ENCODE data around the gene ASF1B.
"Not testable (repeated sequence)": the region's sequence is repeated elsewhere in the genome, so short reads cannot be mapped to it uniquely, and the experiment has no call there.

ASF1B gene

DNA sequence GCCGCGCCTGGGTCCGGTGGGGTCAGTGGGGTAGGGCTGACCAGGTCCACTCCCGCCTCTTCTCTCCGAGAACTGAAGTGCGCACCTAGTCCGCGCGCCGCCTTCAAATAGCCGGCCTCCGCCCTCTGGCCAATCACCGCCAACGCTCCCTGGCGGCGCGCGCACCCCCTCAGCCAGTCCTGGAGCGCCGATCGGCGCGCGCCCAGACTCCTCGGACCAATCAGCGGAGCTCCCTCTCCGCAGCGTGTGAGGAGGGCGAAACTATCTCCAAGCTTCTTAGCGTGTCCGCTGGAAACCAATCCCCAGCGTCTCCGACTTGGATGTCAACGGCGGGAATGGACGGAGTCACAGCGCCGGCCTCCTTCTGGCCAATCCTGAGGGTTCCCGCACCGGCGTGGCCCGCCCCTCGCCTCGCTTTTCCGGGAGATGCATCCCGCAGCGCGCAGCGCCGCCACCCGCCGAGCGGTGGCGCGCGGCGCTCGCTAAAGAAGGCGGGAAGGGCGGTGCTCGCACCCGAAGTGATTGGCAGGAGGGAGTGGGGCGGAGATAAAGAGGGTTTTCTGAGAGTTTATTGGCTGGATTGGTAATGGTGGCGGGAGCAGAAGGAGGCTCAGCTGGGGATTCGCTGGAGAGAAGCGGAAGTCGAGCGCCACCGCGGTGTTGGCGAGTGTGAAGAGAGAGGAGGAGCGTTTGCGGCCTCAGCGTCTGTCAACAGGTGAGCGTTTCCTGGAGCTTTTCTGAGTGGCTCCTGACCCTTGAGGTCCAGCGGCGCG lies at the start of gene ASF1B:
TSS of gene ASF1B (minus strand) at position 81 of the 773 bp plus-strand sequence. CDS start 133 bp downstream, outside the sequence.
- Histone ChIP-seq H3K9me3 (ENCODE audit: control insufficient read depth in 5 of 5, low read length in 5 of 5) (no peaks in the 10 kb centered on the region), H3K4me3 (ENCODE audit: low read depth in 1 of 5, low read length in 5 of 5) (peak within 1 kb of the TSS; percentile 76 to 84 (median 80)), H3K4me1 (ENCODE audit: control insufficient read depth in 5 of 5, insufficient read depth in 5 of 5, low read length in 5 of 5) (peaks cover 0 to 40% (median 27%) of the 10 kb centered on the region in 5 donors), H3K27me3 (ENCODE audit: control insufficient read depth in 5 of 5, insufficient read depth in 4 of 5, low read length in 5 of 5) (no peaks in the 10 kb centered on the region), H3K27ac (ENCODE audit: low read depth, low read length) (peak within 1 kb of the TSS; percentile 97), H3K9ac (ENCODE audit: low read length in 5 of 5) (peak within 1 kb of the TSS; percentile 8 to 88 (median 78)), H3K36me3 (ENCODE audit: control insufficient read depth in 5 of 5, insufficient read depth in 5 of 5, low read length in 5 of 5) (no peaks in the 10 kb centered on the region)

DNA sequence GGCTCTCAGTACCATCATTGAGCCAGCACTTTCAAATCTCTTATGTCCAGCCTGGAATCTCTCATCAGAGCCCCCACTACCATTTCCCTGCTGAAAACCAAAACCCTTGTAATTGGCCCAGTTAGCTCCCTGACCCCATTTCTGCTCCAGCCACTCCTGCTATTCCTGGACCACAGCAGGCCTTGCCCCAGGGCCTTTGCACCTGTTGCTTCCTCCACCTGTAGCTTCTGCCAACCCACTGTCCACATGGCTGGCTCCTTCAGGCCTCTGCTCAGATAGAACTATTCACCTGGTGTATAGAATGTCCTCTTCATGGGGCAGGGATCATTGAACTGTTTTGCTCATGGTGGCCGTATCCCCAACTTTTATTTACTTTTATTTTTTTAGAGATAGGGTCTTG lies 49.3 kb upstream of the ASF1B start:
- not testable (repeated sequence) for H3K9ac ChIP-seq (ENCODE audit: low read length in 5 of 5); H3K4me3 ChIP-seq (ENCODE audit: low read depth in 1 of 5, low read length in 5 of 5); H3K9me3 ChIP-seq (ENCODE audit: control insufficient read depth in 5 of 5, low read length in 5 of 5); H3K36me3 ChIP-seq (ENCODE audit: control insufficient read depth in 5 of 5, insufficient read depth in 5 of 5, low read length in 5 of 5); H3K4me1 ChIP-seq (ENCODE audit: control insufficient read depth in 5 of 5, insufficient read depth in 5 of 5, low read length in 5 of 5); H3K27me3 ChIP-seq (ENCODE audit: control insufficient read depth in 5 of 5, insufficient read depth in 4 of 5, low read length in 5 of 5); H3K27ac ChIP-seq (ENCODE audit: low read depth, low read length)

DNA sequence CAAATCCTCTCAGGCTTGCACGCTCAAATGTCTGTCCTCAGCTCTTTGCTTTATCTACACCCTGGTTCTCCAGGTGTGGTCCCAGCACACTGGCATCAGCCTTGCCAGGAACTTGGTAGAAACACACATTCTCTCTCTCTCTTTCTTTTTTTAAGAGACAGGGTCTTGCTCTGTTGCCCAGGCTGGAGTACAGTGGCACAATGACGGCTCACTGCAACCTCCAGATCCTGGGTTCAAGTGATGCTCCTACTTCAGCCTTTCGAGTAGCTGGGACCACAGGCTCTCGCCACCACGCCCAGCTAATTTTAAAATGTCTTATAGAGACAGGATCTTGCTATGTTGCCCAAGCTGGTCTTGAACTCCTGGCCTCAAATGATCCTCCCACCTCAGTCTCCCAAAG lies 48.8 kb upstream of the ASF1B start:
- peaks cover 0 to 3% (median 0%) of the 10 kb centered on the region in 5 donors for H3K36me3 ChIP-seq (ENCODE audit: control insufficient read depth in 5 of 5, insufficient read depth in 5 of 5, low read length in 5 of 5)
- H3K9me3 ChIP-seq (ENCODE audit: control insufficient read depth in 5 of 5, low read length in 5 of 5), result no peaks in the 10 kb centered on the region
- no peaks in the 10 kb centered on the region for H3K4me1 ChIP-seq (ENCODE audit: control insufficient read depth in 5 of 5, insufficient read depth in 5 of 5, low read length in 5 of 5)
- H3K9ac ChIP-seq (ENCODE audit: low read length in 5 of 5), result no peak overlapping the region
- H3K27me3 ChIP-seq (ENCODE audit: control insufficient read depth in 5 of 5, insufficient read depth in 4 of 5, low read length in 5 of 5), result no peaks in the 10 kb centered on the region
- no peak overlapping the region for H3K4me3 ChIP-seq (ENCODE audit: low read depth in 1 of 5, low read length in 5 of 5)
- no peak overlapping the region for H3K27ac ChIP-seq (ENCODE audit: low read depth, low read length)

DNA sequence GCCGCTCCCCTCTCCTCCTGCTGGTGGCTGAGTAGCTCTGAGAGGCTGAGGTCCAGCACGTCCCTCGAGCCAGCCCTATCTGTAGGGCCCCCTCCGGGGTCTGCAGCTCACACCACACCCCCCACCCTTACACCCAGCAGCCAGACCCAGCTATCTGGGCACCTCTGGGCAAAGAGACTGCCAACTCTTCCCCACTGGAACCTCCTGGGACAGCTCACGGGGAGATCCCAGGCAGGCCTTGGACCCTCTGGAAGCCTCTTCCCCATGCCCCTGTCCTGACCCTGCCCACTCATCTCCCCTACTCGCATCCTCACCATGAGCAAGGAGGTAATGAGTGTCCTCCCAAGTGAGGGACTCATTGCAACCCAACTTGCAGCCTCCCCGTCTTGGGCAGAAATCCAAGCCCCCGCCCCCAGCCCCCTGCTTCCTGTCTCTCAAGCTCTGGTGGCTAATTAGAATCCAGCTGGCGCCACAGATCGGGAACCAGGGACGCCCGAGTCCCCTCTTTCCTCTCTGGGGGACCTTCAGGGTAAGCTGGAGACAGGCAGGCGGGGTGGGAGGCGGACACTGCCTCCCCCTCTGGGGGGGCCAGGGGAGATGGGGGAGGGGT lies 47.5 kb upstream of the ASF1B start:
- Histone ChIP-seq H3K4me3 (ENCODE audit: low read depth in 1 of 5, low read length in 5 of 5) (no peak overlapping the region), H3K27ac (ENCODE audit: low read depth, low read length) (no peak overlapping the region), H3K27me3 (ENCODE audit: control insufficient read depth in 5 of 5, insufficient read depth in 4 of 5, low read length in 5 of 5) (no peaks in the 10 kb centered on the region), H3K4me1 (ENCODE audit: control insufficient read depth in 5 of 5, insufficient read depth in 5 of 5, low read length in 5 of 5) (no peaks in the 10 kb centered on the region), H3K36me3 (ENCODE audit: control insufficient read depth in 5 of 5, insufficient read depth in 5 of 5, low read length in 5 of 5) (peaks cover 0 to 3% (median 0%) of the 10 kb centered on the region in 5 donors), H3K9ac (ENCODE audit: low read length in 5 of 5) (no peak overlapping the region), H3K9me3 (ENCODE audit: control insufficient read depth in 5 of 5, low read length in 5 of 5) (no peaks in the 10 kb centered on the region)

DNA sequence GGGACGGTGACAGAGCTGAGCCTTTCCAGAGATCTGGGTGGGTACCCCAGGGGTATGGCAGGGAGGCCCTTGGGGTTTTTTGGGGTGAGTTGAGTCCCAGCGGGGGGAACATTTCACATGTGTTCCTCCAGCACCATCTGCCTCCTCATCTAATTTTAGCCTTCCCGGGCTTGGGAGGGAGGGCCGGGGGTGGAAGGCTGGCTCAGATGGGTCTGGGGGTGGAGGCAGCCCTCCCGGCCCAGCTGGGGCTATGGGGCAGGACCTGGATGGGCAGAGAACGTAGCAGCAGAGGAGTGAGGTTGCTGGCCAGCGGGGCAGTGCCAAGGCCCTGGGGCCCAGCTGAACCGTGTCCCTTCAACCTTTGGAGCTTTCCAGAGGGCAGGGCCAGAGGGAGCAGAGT lies 46.1 kb upstream of the ASF1B start:
- H3K9ac ChIP-seq (ENCODE audit: low read length in 5 of 5), result no peak overlapping the region
- no peaks in the 10 kb centered on the region for H3K27me3 ChIP-seq (ENCODE audit: control insufficient read depth in 5 of 5, insufficient read depth in 4 of 5, low read length in 5 of 5)
- no peak overlapping the region for H3K27ac ChIP-seq (ENCODE audit: low read depth, low read length)
- H3K36me3 ChIP-seq (ENCODE audit: control insufficient read depth in 5 of 5, insufficient read depth in 5 of 5, low read length in 5 of 5), result peaks cover 0 to 8% (median 6%) of the 10 kb centered on the region in 5 donors
- H3K4me3 ChIP-seq (ENCODE audit: low read depth in 1 of 5, low read length in 5 of 5), result no peak overlapping the region
- H3K4me1 ChIP-seq (ENCODE audit: control insufficient read depth in 5 of 5, insufficient read depth in 5 of 5, low read length in 5 of 5), result no peaks in the 10 kb centered on the region
- no peaks in the 10 kb centered on the region for H3K9me3 ChIP-seq (ENCODE audit: control insufficient read depth in 5 of 5, low read length in 5 of 5)

DNA sequence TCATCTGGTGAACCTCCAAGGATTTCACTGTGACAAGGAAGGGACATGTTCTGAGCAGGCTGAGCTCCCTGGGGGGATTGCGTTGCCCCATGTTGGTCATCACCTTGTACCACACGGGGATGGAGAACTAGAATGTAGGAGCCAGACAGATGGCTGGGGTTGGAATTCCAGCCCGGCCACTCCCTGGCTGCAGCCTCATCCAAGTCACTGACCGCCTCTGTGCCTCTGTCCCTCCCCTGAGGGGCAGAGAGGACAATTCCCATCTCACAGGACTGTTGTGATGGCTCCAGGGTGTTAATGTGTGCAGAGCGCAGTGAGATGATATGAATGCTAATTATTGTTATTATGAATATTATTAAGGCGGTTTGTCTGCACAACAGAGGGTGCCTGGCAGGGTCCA lies 45.5 kb upstream of the ASF1B start:
- Histone ChIP-seq H3K4me3 (ENCODE audit: low read depth in 1 of 5, low read length in 5 of 5) (no peak overlapping the region), H3K27ac (ENCODE audit: low read depth, low read length) (no peak overlapping the region), H3K36me3 (ENCODE audit: control insufficient read depth in 5 of 5, insufficient read depth in 5 of 5, low read length in 5 of 5) (peaks cover 0 to 13% (median 10%) of the 10 kb centered on the region in 5 donors), H3K4me1 (ENCODE audit: control insufficient read depth in 5 of 5, insufficient read depth in 5 of 5, low read length in 5 of 5) (no peaks in the 10 kb centered on the region), H3K9me3 (ENCODE audit: control insufficient read depth in 5 of 5, low read length in 5 of 5) (no peaks in the 10 kb centered on the region), H3K27me3 (ENCODE audit: control insufficient read depth in 5 of 5, insufficient read depth in 4 of 5, low read length in 5 of 5) (no peaks in the 10 kb centered on the region), H3K9ac (ENCODE audit: low read length in 5 of 5) (no peak overlapping the region)

DNA sequence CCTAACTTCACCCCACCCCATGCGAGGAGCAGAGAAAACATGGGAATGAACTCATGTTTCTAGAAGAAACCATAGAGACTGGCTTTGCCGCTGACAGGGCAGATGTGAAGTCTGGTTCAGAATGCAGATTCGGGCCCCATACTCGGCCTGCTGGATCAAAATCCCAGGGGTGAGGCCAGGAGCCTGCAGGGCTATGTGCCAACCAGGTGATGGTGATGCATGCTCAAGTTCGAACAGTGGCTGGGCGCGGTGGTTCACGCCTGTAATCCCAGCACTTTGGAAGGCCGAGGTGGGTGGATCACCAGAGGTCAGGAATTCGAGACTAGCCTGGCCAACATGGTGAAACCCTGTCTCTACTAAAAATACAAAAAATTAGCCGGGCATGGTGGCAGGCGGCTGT lies 44.8 kb upstream of the ASF1B start:
- H3K27me3 ChIP-seq (ENCODE audit: control insufficient read depth in 5 of 5, insufficient read depth in 4 of 5, low read length in 5 of 5); H3K4me3 ChIP-seq (ENCODE audit: low read depth in 1 of 5, low read length in 5 of 5); H3K4me1 ChIP-seq (ENCODE audit: control insufficient read depth in 5 of 5, insufficient read depth in 5 of 5, low read length in 5 of 5); H3K9ac ChIP-seq (ENCODE audit: low read length in 5 of 5); H3K27ac ChIP-seq (ENCODE audit: low read depth, low read length); H3K9me3 ChIP-seq (ENCODE audit: control insufficient read depth in 5 of 5, low read length in 5 of 5): not testable (repeated sequence)
- H3K36me3 ChIP-seq (ENCODE audit: control insufficient read depth in 5 of 5, insufficient read depth in 5 of 5, low read length in 5 of 5), result peaks cover 0 to 20% (median 12%) of the 10 kb centered on the region in 5 donors

DNA sequence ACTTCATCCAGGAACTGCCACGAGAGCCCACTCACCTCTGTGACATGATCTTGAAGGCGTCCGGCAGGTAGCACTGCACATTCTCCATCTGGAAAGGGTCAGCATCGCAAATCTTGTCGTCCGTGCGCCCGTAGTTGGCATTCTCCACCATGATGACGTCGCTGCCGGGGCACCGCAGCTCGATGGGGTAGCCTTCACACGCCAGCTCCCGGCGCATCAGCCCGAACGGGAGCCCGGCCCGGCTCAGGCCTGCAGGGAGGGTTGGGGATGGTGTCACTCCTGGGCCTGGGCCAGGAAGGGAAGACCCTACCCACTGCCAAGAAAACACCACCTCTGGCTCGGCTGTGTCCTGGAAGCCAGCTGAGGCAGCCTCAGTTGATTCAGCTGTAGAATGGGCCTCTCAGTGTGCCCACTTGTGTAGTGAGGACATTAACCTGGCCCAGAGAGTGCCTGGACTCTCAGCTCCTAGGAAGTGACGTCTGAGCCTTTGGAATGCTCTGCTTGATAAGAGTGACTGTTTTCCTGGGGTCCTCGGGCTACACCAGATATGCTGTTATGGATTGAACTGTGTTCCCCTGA lies 41.2 kb upstream of the ASF1B start:
- H3K27me3 ChIP-seq (ENCODE audit: control insufficient read depth in 5 of 5, insufficient read depth in 4 of 5, low read length in 5 of 5), result no peaks in the 10 kb centered on the region
- peaks cover 0 to 47% (median 28%) of the 10 kb centered on the region in 5 donors for H3K36me3 ChIP-seq (ENCODE audit: control insufficient read depth in 5 of 5, insufficient read depth in 5 of 5, low read length in 5 of 5)
- no peaks in the 10 kb centered on the region for H3K9me3 ChIP-seq (ENCODE audit: control insufficient read depth in 5 of 5, low read length in 5 of 5)

DNA sequence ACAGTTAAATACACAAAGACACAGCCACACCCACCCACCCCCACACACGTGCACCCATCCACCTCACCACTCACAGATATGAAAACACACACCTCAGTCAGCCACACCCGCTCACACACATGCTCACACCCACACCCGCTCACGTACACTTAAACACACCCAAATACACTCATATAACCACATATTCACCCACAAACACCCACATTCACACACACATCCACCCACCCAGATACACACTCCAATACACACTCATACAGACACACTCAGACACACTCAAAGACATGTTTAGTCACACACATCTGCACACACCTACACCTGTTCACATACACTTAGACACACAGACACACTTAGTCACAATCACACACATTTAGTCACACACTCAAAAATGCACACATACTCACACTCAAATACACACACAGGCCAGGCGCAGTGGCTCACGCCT lies 39.0 kb upstream of the ASF1B start:
- Histone ChIP-seq H3K27ac (ENCODE audit: low read depth, low read length) (no peak overlapping the region), H3K27me3 (ENCODE audit: control insufficient read depth in 5 of 5, insufficient read depth in 4 of 5, low read length in 5 of 5) (no peaks in the 10 kb centered on the region), H3K4me1 (ENCODE audit: control insufficient read depth in 5 of 5, insufficient read depth in 5 of 5, low read length in 5 of 5) (no peaks in the 10 kb centered on the region), H3K36me3 (ENCODE audit: control insufficient read depth in 5 of 5, insufficient read depth in 5 of 5, low read length in 5 of 5) (peaks cover 0 to 68% (median 40%) of the 10 kb centered on the region in 5 donors), H3K9me3 (ENCODE audit: control insufficient read depth in 5 of 5, low read length in 5 of 5) (no peaks in the 10 kb centered on the region), H3K4me3 (ENCODE audit: low read depth in 1 of 5, low read length in 5 of 5) (no peak overlapping the region), H3K9ac (ENCODE audit: low read length in 5 of 5) (no peak overlapping the region)

More for the DNA sequence above, 41.2 kb upstream of the ASF1B start:
- Histone ChIP-seq H3K9ac (ENCODE audit: low read length in 5 of 5) (no peak overlapping the region), H3K4me3 (ENCODE audit: low read depth in 1 of 5, low read length in 5 of 5) (no peak overlapping the region), H3K4me1 (ENCODE audit: control insufficient read depth in 5 of 5, insufficient read depth in 5 of 5, low read length in 5 of 5) (no peaks in the 10 kb centered on the region), H3K27ac (ENCODE audit: low read depth, low read length) (no peak overlapping the region)

DNA sequence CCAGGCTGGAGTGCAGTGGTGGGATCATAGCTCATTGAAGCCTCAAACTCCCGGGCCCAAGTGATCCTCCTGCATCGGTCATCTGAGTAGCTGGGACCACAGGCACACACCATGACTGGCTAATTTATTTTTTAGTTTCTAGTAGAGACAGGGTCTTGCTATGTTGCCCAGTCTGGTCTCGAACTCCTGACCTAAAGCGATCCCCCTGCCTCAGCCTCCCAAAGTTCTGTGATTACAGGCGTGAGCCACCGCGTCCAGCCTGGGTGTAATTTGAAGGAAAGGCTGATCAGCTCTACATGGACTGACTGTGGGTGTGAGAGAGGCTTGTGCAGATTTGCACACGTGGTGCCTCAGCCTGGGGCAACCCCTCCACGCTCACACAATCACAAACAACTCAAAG lies 38.5 kb upstream of the ASF1B start:
- H3K4me3 ChIP-seq (ENCODE audit: low read depth in 1 of 5, low read length in 5 of 5), result no peak overlapping the region
- no peaks in the 10 kb centered on the region for H3K4me1 ChIP-seq (ENCODE audit: control insufficient read depth in 5 of 5, insufficient read depth in 5 of 5, low read length in 5 of 5)
- no peaks in the 10 kb centered on the region for H3K27me3 ChIP-seq (ENCODE audit: control insufficient read depth in 5 of 5, insufficient read depth in 4 of 5, low read length in 5 of 5)
- no peak overlapping the region for H3K27ac ChIP-seq (ENCODE audit: low read depth, low read length)
- H3K9ac ChIP-seq (ENCODE audit: low read length in 5 of 5), result no peak overlapping the region
- H3K36me3 ChIP-seq (ENCODE audit: control insufficient read depth in 5 of 5, insufficient read depth in 5 of 5, low read length in 5 of 5), result peaks cover 0 to 73% (median 45%) of the 10 kb centered on the region in 5 donors
- no peaks in the 10 kb centered on the region for H3K9me3 ChIP-seq (ENCODE audit: control insufficient read depth in 5 of 5, low read length in 5 of 5)
